ENCODE data around the gene LHFPL3. TPM values are rescaled to one million over a fixed set of nuclear protein-coding genes. Genes with fewer than 3 reads are reported as not detected.

The LHFPL3 gene
- total RNA-seq, 1 experiment from 2014 or later = not detected

- no peak overlapping the region for H3K56ac ChIP-seq (ENCODE audit: insufficient read length, low read depth, low read length)
- DNase-seq = no peak
- no peak overlapping the region for H4K8ac ChIP-seq (replicated peaks; ENCODE audit: insufficient read length, low read depth, low read length)
- no peak overlapping the region for H2BK120ac ChIP-seq (ENCODE audit: low read depth, low read length, poor library complexity, severe bottlenecking)
- no peak overlapping the region for H3K27ac ChIP-seq (ENCODE audit: insufficient read length, low read depth, low read length)
- H3T11ph ChIP-seq (ENCODE audit: low read length) = no peak overlapping the region
- H4K20me1 ChIP-seq (ENCODE audit: control insufficient read depth, insufficient read depth, insufficient read length) = no peaks in the 10 kb centered on the region
- H4K91ac ChIP-seq (ENCODE audit: insufficient read length, low read depth, low read length) = no peak overlapping the region
- no peaks in the 10 kb centered on the region for H3K23me2 ChIP-seq (ENCODE audit: insufficient read length, low read depth, low read length, poor library complexity, severe bottlenecking)
- H3K9ac ChIP-seq (ENCODE audit: extremely low read depth, insufficient read length, low read length) = no peak overlapping the region
- Mint-ChIP-seq H3K9me3 (no peaks in the 10 kb centered on the region; a peak in 1 of 5 replicates), H3K27ac (no peak overlapping the region), H3K4me3 (no peak overlapping the region), H3K36me3 (ENCODE audit: insufficient read depth in 1 of 3, low read depth in 3 of 3) (no peaks in the 10 kb centered on the region; a peak in 1 of 7 replicates), H3K27me3 (ENCODE audit: low read depth) (peaks cover 3% of the 10 kb centered on the region; the same call in 1 of the 2 replicates), H3K4me1 (no peaks in the 10 kb centered on the region)
- no peaks in the 10 kb centered on the region for H3K27me3 ChIP-seq (ENCODE audit: insufficient read depth, low read length)
- H2BK15ac ChIP-seq (ENCODE audit: low read depth, low read length) = no peak overlapping the region
- no peak overlapping the region for H2AK5ac ChIP-seq (ENCODE audit: insufficient read length, low read length)
- H2AFZ ChIP-seq (ENCODE audit: low read length) = no peak overlapping the region
- no peak overlapping the region for H2BK5ac ChIP-seq (ENCODE audit: insufficient read length, low read length)
- H3K79me1 ChIP-seq (ENCODE audit: insufficient read depth, low read depth, low read length, poor library complexity, severe bottlenecking) = no peaks in the 10 kb centered on the region
- no peak overlapping the region for H2BK20ac ChIP-seq (ENCODE audit: low read depth, low read length, poor library complexity, severe bottlenecking)
- H3K18ac ChIP-seq (ENCODE audit: insufficient read length, low read depth, low read length) = no peak overlapping the region
- no peak overlapping the region for H3K4ac ChIP-seq (ENCODE audit: low read depth, low read length)
- H3K14ac ChIP-seq (ENCODE audit: insufficient read depth, low read length) = no peak overlapping the region
- H3K4me2 ChIP-seq (ENCODE audit: insufficient read depth, insufficient read length, low read length) = no peak overlapping the region
- H4K5ac ChIP-seq (ENCODE audit: insufficient read length, low read depth, low read length) = no peak overlapping the region
- H3K23ac ChIP-seq (ENCODE audit: insufficient read length, low read depth, low read length) = no peak overlapping the region
- no peak overlapping the region for H2BK12ac ChIP-seq (ENCODE audit: insufficient read length, low read depth, low read length)
- no peaks in the 10 kb centered on the region for H3K4me1 ChIP-seq (ENCODE audit: insufficient read depth, low read length)
- H3K79me2 ChIP-seq (ENCODE audit: insufficient read depth, low read length) = no peaks in the 10 kb centered on the region
- WGBS (ENCODE audit: extremely low coverage, insufficient read length, low lambda C conversion rate) = no CpG with 5 or more reads among the region's 1 CpG
- H3K9me3 ChIP-seq (ENCODE audit: control insufficient read depth, low read depth, low read length) = no peaks in the 10 kb centered on the region
- no peak for TF ChIP-seq CTCF (conservative IDR thresholded peaks at IDR 0.05)
Observed at GRCh38 chr7:104664648-104665047, 336.2 kb downstream of the LHFPL3 start.
